HUES6 (cell line): ENCODE results near the gene COL6A3.

Experiments
- H3K27ac ChIP-seq: 2 replicates; pipeline ENCODE4 v1.7.0; 2013; ENCODE audit warnings: low read depth, mild to moderate bottlenecking, low read length, inconsistent platforms
- H3K27me3 ChIP-seq: 2 replicates; pipeline ENCODE4 v1.6.1; 2013; ENCODE audit warnings: low read length; ENCODE audit not compliant: control insufficient read depth, insufficient read depth
- H3K36me3 ChIP-seq: 2 replicates; pipeline ENCODE4 v1.6.1; 2013; ENCODE audit warnings: low read length; ENCODE audit not compliant: control insufficient read depth, insufficient read depth
- H3K4me1 ChIP-seq: 2 replicates; pipeline ENCODE4 v1.6.1; 2013; ENCODE audit warnings: low read length; ENCODE audit not compliant: control insufficient read depth, insufficient read depth
- H3K4me3 ChIP-seq: 2 replicates; pipeline ENCODE4 v1.5.1; 2013; ENCODE audit warnings: low read depth, low read length
- H3K9ac ChIP-seq: one replicate; pipeline ENCODE4 v1.6.1; 2013; ENCODE audit warnings: mild to moderate bottlenecking, low read length
- H3K9me3 ChIP-seq: 2 replicates; pipeline ENCODE4 v1.6.1; 2013; ENCODE audit warnings: low read depth, low read length; ENCODE audit not compliant: control insufficient read depth, insufficient read depth

COL6A3 gene

GRCh38 chr2:237291138-237291792 lies 122.7 kb downstream of the COL6A3 start:
- no peaks in the 10 kb centered on the region for H3K27me3 ChIP-seq
- H3K9ac ChIP-seq = no peak overlapping the region
- no peak overlapping the region; the same call in 1 of the 2 replicates for H3K27ac ChIP-seq
- H3K9me3 ChIP-seq = 0 out of 2 replicates have a peak, but pooled peaks cover 3% of the 10 kb centered on the region
- no peaks in the 10 kb centered on the region for H3K36me3 ChIP-seq
- no peak overlapping the region for H3K4me3 ChIP-seq
- no peaks in the 10 kb centered on the region for H3K4me1 ChIP-seq

DNA sequence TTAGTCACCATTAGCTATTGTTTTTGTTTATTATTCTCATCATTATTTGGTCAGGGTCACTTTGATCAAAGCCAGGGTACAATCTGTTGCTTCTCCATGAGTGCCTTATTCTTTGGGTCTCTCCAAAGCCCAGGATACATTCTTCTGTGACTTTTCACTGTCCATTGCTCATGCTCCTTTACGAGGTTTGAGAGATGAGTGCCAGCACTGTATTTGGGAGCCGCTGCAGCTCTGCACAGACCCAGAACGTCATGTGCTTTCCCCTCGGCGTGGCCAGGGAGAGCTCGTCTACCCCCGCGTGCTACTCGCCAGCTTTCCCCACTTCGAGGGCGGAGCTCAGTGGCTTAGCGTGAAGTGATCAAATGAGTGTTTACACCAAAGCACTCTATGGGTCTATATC lies 123.7 kb downstream of the COL6A3 start:
- H3K9me3 ChIP-seq = 0 out of 2 replicates have a peak, but pooled peaks cover 3% of the 10 kb centered on the region
- no peaks in the 10 kb centered on the region for H3K36me3 ChIP-seq
- no peak overlapping the region for H3K4me3 ChIP-seq
- no peaks in the 10 kb centered on the region for H3K27me3 ChIP-seq
- H3K27ac ChIP-seq = no peak overlapping the region; the same call in 1 of the 2 replicates
- no peak overlapping the region for H3K9ac ChIP-seq
- no peaks in the 10 kb centered on the region for H3K4me1 ChIP-seq

GRCh38 chr2:237289139-237289538 lies 124.8 kb downstream of the COL6A3 start:
- H3K9me3 ChIP-seq = 0 out of 2 replicates have a peak, but pooled peaks cover 3% of the 10 kb centered on the region
- H3K27ac ChIP-seq = no peak overlapping the region
- no peaks in the 10 kb centered on the region for H3K4me1 ChIP-seq
- H3K9ac ChIP-seq = no peak overlapping the region
- no peak overlapping the region for H3K4me3 ChIP-seq
- H3K36me3 ChIP-seq = no peaks in the 10 kb centered on the region
- no peaks in the 10 kb centered on the region for H3K27me3 ChIP-seq

GRCh38 chr2:237287872-237288271 lies 126.1 kb downstream of the COL6A3 start:
- Histone ChIP-seq H3K9ac (no peak overlapping the region), H3K9me3 (0 out of 2 replicates have a peak, but pooled peaks cover 3% of the 10 kb centered on the region), H3K36me3 (no peaks in the 10 kb centered on the region), H3K27me3 (no peaks in the 10 kb centered on the region), H3K4me1 (no peaks in the 10 kb centered on the region), H3K4me3 (no peak overlapping the region), H3K27ac (no peak overlapping the region)

- no peak overlapping the region for H3K4me3 ChIP-seq
- H3K27ac ChIP-seq = no peak overlapping the region
- no peaks in the 10 kb centered on the region for H3K36me3 ChIP-seq
- no peaks in the 10 kb centered on the region for H3K4me1 ChIP-seq
- no peak overlapping the region for H3K9ac ChIP-seq
- 0 out of 2 replicates have a peak, but pooled peaks cover 2% of the 10 kb centered on the region for H3K9me3 ChIP-seq
- H3K27me3 ChIP-seq = no peaks in the 10 kb centered on the region
Measured at GRCh38 chr2:237283131-237283928, 130.6 kb downstream of the COL6A3 start.

- H3K27ac ChIP-seq = no peak overlapping the region
- no peaks in the 10 kb centered on the region for H3K4me1 ChIP-seq
- H3K27me3 ChIP-seq = no peaks in the 10 kb centered on the region
- H3K36me3 ChIP-seq = no peaks in the 10 kb centered on the region
- no peaks in the 10 kb centered on the region for H3K9me3 ChIP-seq
- no peak overlapping the region for H3K4me3 ChIP-seq
- H3K9ac ChIP-seq = no peak overlapping the region
Measured at GRCh38 chr2:237282568-237283128, 131.3 kb downstream of the COL6A3 start.

DNA sequence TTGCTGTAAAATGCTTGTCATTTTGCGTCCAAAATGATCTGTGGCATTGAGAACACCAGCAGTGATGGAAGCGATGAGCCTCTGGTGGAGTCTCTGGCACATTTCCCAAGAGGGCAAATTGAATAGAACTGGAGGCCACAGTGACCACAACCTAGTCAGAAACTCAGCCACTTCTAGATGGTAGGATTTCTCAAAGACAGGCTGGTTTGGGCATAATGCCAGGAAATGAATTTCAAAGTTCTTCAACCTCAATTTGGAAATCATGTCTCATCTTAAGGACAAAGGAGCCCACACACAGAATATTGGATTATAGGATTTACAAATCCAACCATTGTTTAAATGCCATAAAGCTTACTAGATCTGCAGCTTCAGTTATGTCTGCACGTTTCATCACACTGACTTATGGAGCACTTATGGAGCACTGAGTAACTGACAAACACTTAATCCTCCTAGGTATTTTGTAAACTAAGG lies 132.1 kb downstream of the COL6A3 start:
- no peak overlapping the region for H3K9ac ChIP-seq
- H3K27me3 ChIP-seq = no peaks in the 10 kb centered on the region
- H3K4me1 ChIP-seq = no peaks in the 10 kb centered on the region
- no peak overlapping the region for H3K4me3 ChIP-seq
- no peak overlapping the region for H3K27ac ChIP-seq
- H3K9me3 ChIP-seq = no peaks in the 10 kb centered on the region
- H3K36me3 ChIP-seq = no peaks in the 10 kb centered on the region

DNA sequence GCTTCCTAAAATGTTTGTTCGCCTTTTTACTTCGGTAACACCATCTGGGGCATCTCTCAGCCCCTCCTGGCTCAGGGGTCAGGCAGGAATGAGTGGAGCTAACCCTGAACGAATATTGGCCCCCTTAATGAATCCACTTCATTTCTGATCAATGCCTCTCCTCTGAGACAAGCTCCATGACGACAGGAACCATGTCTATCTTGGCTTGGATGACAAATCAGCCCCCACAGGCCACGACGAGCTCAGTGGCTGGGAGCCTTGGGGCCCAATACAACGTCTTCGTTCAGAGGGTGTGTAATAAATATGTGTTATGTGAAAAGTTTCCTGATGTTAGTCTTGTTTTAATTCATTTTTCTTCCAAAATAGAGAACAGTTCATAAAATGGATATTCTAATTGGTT lies 133.0 kb downstream of the COL6A3 start:
- H3K36me3 ChIP-seq = no peaks in the 10 kb centered on the region
- H3K27me3 ChIP-seq = no peaks in the 10 kb centered on the region
- H3K27ac ChIP-seq = no peak overlapping the region
- no peak overlapping the region for H3K9ac ChIP-seq
- H3K4me3 ChIP-seq = no peak overlapping the region
- no peaks in the 10 kb centered on the region for H3K4me1 ChIP-seq
- H3K9me3 ChIP-seq = no peaks in the 10 kb centered on the region

GRCh38 chr2:237280229-237280628 lies 133.7 kb downstream of the COL6A3 start:
- Histone ChIP-seq H3K4me3 (no peak overlapping the region), H3K4me1 (no peaks in the 10 kb centered on the region), H3K9me3 (no peaks in the 10 kb centered on the region), H3K36me3 (no peaks in the 10 kb centered on the region), H3K9ac (no peak overlapping the region), H3K27me3 (no peaks in the 10 kb centered on the region), H3K27ac (no peak overlapping the region)

GRCh38 chr2:237279012-237279768 lies 134.8 kb downstream of the COL6A3 start:
- Histone ChIP-seq H3K27ac (no peak overlapping the region), H3K9ac (no peak overlapping the region)

More at GRCh38 chr2:237279012-237279768, 134.8 kb downstream of the COL6A3 start:
- H3K4me1 ChIP-seq = no peaks in the 10 kb centered on the region
- no peaks in the 10 kb centered on the region for H3K27me3 ChIP-seq
- no peaks in the 10 kb centered on the region for H3K9me3 ChIP-seq
- no peak overlapping the region for H3K4me3 ChIP-seq
- no peaks in the 10 kb centered on the region for H3K36me3 ChIP-seq
